Ishikawa (cell line): ENCODE results near the gene SAMD5.

ENCODE experiments used
- CEBPB ChIP-seq: IDR thresholded peaks from 2 replicates; pipeline ENCODE4 v1.6.1; 2012
- CREB1 ChIP-seq: IDR thresholded peaks from 2 replicates; pipeline ENCODE4 v1.6.1; 2012; ENCODE audit warnings: low read depth
- EP300 ChIP-seq: IDR thresholded peaks from 2 replicates; pipeline ENCODE4 v1.6.1; 2012; ENCODE audit warnings: borderline replicate concordance
- FOXM1 ChIP-seq: IDR thresholded peaks from 2 replicates; pipeline ENCODE4 v1.6.1; 2012; ENCODE audit warnings: low read depth, borderline replicate concordance
- NFIC ChIP-seq: IDR thresholded peaks from 2 replicates; pipeline ENCODE4 v1.6.1; 2012
- RAD21 ChIP-seq: IDR thresholded peaks from 2 replicates; pipeline ENCODE4 v1.6.1; 2012; ENCODE audit warnings: low read depth
- TAF1 ChIP-seq: IDR thresholded peaks from 2 replicates; pipeline ENCODE4 v1.6.1; 2012; ENCODE audit warnings: low read depth, mild to moderate bottlenecking
- TCF12 ChIP-seq: IDR thresholded peaks from 2 replicates; pipeline ENCODE4 v1.6.1; 2012; ENCODE audit warnings: low read depth
- TEAD4 ChIP-seq: IDR thresholded peaks from 2 replicates; pipeline ENCODE4 v1.6.1; 2012
- YY1 ChIP-seq: IDR thresholded peaks from 2 replicates; pipeline ENCODE4 v1.6.1; 2012; ENCODE audit warnings: low read depth
- TF ChIP-seq, protein P1 (sequence below): IDR thresholded peaks from 2 replicates; pipeline ENCODE4 v1.6.1; 2012
- TF ChIP-seq, protein P2 (sequence below): IDR thresholded peaks from 2 replicates; pipeline ENCODE4 v1.6.1; 2012; ENCODE audit warnings: low read depth, mild to moderate bottlenecking

DNA sequence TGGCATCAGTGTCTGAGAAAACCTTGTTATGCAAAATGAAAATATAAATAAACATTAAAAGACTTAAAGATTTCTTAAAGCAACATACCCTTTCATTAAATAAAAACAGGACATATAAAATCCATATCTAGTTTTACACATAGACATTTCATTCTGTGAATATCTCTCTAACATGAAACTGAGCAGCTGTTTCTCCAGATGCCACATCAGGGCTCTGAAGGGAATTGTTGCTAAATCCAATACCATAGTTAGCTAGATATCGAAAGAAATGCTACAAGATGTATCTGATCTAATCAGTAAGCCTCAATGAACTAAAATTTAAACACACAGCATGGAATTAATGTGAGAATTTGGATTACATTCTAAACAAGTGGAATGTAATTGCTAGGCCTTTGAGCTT, 74.5 kb downstream of the SAMD5 start:
- TF ChIP-seq CREB1 (no peak), FOXM1 (no peak), EP300 (no peak), TAF1 (no peak), YY1 (no peak), NFIC (no peak), CEBPB (no peak), RAD21 (no peak), TEAD4 (no peak), TCF12 (no peak)
- TF ChIP-seq, protein P1, sequence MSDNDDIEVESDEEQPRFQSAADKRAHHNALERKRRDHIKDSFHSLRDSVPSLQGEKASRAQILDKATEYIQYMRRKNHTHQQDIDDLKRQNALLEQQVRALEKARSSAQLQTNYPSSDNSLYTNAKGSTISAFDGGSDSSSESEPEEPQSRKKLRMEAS = no peak
- TF ChIP-seq, protein P2, sequence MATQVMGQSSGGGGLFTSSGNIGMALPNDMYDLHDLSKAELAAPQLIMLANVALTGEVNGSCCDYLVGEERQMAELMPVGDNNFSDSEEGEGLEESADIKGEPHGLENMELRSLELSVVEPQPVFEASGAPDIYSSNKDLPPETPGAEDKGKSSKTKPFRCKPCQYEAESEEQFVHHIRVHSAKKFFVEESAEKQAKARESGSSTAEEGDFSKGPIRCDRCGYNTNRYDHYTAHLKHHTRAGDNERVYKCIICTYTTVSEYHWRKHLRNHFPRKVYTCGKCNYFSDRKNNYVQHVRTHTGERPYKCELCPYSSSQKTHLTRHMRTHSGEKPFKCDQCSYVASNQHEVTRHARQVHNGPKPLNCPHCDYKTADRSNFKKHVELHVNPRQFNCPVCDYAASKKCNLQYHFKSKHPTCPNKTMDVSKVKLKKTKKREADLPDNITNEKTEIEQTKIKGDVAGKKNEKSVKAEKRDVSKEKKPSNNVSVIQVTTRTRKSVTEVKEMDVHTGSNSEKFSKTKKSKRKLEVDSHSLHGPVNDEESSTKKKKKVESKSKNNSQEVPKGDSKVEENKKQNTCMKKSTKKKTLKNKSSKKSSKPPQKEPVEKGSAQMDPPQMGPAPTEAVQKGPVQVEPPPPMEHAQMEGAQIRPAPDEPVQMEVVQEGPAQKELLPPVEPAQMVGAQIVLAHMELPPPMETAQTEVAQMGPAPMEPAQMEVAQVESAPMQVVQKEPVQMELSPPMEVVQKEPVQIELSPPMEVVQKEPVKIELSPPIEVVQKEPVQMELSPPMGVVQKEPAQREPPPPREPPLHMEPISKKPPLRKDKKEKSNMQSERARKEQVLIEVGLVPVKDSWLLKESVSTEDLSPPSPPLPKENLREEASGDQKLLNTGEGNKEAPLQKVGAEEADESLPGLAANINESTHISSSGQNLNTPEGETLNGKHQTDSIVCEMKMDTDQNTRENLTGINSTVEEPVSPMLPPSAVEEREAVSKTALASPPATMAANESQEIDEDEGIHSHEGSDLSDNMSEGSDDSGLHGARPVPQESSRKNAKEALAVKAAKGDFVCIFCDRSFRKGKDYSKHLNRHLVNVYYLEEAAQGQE = no peak
